Transverse colon (tissue), 3 donors: ENCODE data around the gene MEGF11.

Experiments
- EP300 ChIP-seq: sonication (generic); formaldehyde crosslinking; IDR thresholded peaks from one replicate; pipeline ENCODE4 v1.6.1; 2017; ENCODE audit warnings: antibody characterized with exemption, low read depth
- TF ChIP-seq, protein P1 (sequence below), 5 experiments: fragments of 200-600 bp in 3 of 5; fragments of 450-650 bp in 2 of 5; sonication (generic) in 3 of 5; IDR thresholded peaks; 1 replicate in 2 of 5; 2 replicates in 3 of 5; pipeline ENCODE4 v1.5.1; 2016 to 2017; ENCODE audit warnings: antibody characterized with exemption in 5 of 5, inconsistent platforms in 3 of 5, mild to moderate bottlenecking in 2 of 5, moderate library complexity in 1 of 5

GRCh38 chr15:65951007-65951406 lies 302.5 kb downstream of the MEGF11 start:
- TF ChIP-seq, protein P1, sequence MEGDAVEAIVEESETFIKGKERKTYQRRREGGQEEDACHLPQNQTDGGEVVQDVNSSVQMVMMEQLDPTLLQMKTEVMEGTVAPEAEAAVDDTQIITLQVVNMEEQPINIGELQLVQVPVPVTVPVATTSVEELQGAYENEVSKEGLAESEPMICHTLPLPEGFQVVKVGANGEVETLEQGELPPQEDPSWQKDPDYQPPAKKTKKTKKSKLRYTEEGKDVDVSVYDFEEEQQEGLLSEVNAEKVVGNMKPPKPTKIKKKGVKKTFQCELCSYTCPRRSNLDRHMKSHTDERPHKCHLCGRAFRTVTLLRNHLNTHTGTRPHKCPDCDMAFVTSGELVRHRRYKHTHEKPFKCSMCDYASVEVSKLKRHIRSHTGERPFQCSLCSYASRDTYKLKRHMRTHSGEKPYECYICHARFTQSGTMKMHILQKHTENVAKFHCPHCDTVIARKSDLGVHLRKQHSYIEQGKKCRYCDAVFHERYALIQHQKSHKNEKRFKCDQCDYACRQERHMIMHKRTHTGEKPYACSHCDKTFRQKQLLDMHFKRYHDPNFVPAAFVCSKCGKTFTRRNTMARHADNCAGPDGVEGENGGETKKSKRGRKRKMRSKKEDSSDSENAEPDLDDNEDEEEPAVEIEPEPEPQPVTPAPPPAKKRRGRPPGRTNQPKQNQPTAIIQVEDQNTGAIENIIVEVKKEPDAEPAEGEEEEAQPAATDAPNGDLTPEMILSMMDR (IDR thresholded peaks at IDR 0.05), result no peak
- no peak for TF ChIP-seq EP300
